HepG2 (cell line): Measurements from ENCODE around the gene NUDT22. TPM values are rescaled to one million over a fixed set of nuclear protein-coding genes. Genes with fewer than 3 reads are reported as not detected.

Experiments
- AHR ChIP-seq: IDR thresholded peaks from 2 replicates; pipeline ENCODE4 v1.6.1; 2018; ENCODE audit warnings: missing genetic modification reagents, missing compliant biosample characterization
- BRCA1 ChIP-seq: sonication (generic); formaldehyde crosslinking; IDR thresholded peaks from 2 replicates; pipeline ENCODE4 v1.4.0; 2020; ENCODE audit warnings: missing genetic modification reagents
- FOXA1 ChIP-seq, 2 experiments: fragments of 450-650 bp in 1 of 2; sonication (generic) in 1 of 2; formaldehyde crosslinking in 1 of 2; IDR thresholded peaks; 2 replicates each; pipeline versions ENCODE4 v1.4.0 to v1.6.1; 2016 to 2020; ENCODE audit warnings: missing genetic modification reagents in 1 of 2
- GABPA ChIP-seq, 2 experiments: IDR thresholded peaks; 2 replicates each; pipeline ENCODE4 v1.6.1; 2011 to 2016; ENCODE audit warnings: low read depth in 2 of 2, low read length in 1 of 2, missing biosample characterization in 1 of 2, missing genetic modification characterization in 1 of 2
- KLF12 ChIP-seq: sonication (generic); formaldehyde crosslinking; IDR thresholded peaks from 2 replicates; pipeline ENCODE4 v1.4.0; 2020; ENCODE audit warnings: missing genetic modification reagents, borderline replicate concordance
- KMT2B ChIP-seq: IDR thresholded peaks from 2 replicates; pipeline ENCODE4 v1.6.1; 2016; ENCODE audit warnings: missing genetic modification reagents, missing compliant biosample characterization
- NR2F1 ChIP-seq, 2 experiments: fragments of 450-650 bp in 1 of 2; formaldehyde crosslinking in 1 of 2; IDR thresholded peaks; 2 replicates each; pipeline versions ENCODE4 v1.5.0 to v1.6.1; 2016 to 2020; ENCODE audit warnings: mild to moderate bottlenecking in 1 of 2, missing compliant biosample characterization in 1 of 2, missing genetic modification reagents in 1 of 2, moderate library complexity in 1 of 2
- ONECUT2 ChIP-seq: sonication (generic); formaldehyde crosslinking; IDR thresholded peaks from 2 replicates; pipeline ENCODE4 v1.4.0; 2020; ENCODE audit warnings: missing genetic modification reagents
- SMAD1 ChIP-seq: sonication (generic); formaldehyde crosslinking; IDR thresholded peaks from 2 replicates; pipeline ENCODE4 v1.4.0; 2020; ENCODE audit warnings: missing genetic modification reagents, low read depth, mild to moderate bottlenecking, borderline replicate concordance
- TGIF2 ChIP-seq: IDR thresholded peaks from 2 replicates; pipeline ENCODE4 v1.6.1; 2016; ENCODE audit warnings: control low read depth, missing compliant biosample characterization
- TP53 ChIP-seq: sonication (generic); formaldehyde crosslinking; conservative IDR thresholded peaks from 2 replicates; pipeline ENCODE4 v1.4.0; 2020; ENCODE audit warnings: missing genetic modification reagents
- ZBTB20 ChIP-seq: sonication (generic); formaldehyde crosslinking; IDR thresholded peaks from 2 replicates; pipeline ENCODE4 v1.8.1; 2023; ENCODE audit warnings: missing genetic modification reagents, low read depth, mild to moderate bottlenecking, borderline replicate concordance
- ZFP82 ChIP-seq: sonication (generic); formaldehyde crosslinking; IDR thresholded peaks from 2 replicates; pipeline ENCODE4 v1.5.1; 2020; ENCODE audit warnings: mild to moderate bottlenecking, missing genetic modification reagents, borderline replicate concordance
- ZNF230 ChIP-seq: sonication (generic); formaldehyde crosslinking; IDR thresholded peaks from 2 replicates; pipeline ENCODE4 v1.4.0; 2020; ENCODE audit warnings: mild to moderate bottlenecking, missing genetic modification reagents
- ZNF335 ChIP-seq: sonication (generic); formaldehyde crosslinking; IDR thresholded peaks from 2 replicates; pipeline ENCODE4 v1.4.0; 2020; ENCODE audit warnings: missing genetic modification reagents
- ZNF432 ChIP-seq: sonication (generic); formaldehyde crosslinking; IDR thresholded peaks from 2 replicates; pipeline ENCODE4 v1.5.0; 2020; ENCODE audit warnings: missing genetic modification reagents, mild to moderate bottlenecking, borderline replicate concordance
- ZNF550 ChIP-seq: sonication (generic); formaldehyde crosslinking; IDR thresholded peaks from 2 replicates; pipeline ENCODE4 v1.4.0; 2020; ENCODE audit warnings: mild to moderate bottlenecking, missing genetic modification reagents, borderline replicate concordance
- ZNF607 ChIP-seq: sonication (generic); formaldehyde crosslinking; IDR thresholded peaks from 2 replicates; pipeline ENCODE4 v1.5.1; 2020; ENCODE audit warnings: missing genetic modification reagents, mild to moderate bottlenecking, borderline replicate concordance
- ZNF792 ChIP-seq: IDR thresholded peaks from 2 replicates; pipeline ENCODE4 v1.6.1; 2016
- polyA plus RNA-seq, 8 experiments: library from polyadenylated mRNA; depleted of rRNA in 3 of 8; stranded (reverse) in 7 of 8; unstranded in 1 of 8; fragments of >200 nt; fragmentation: Illumina TruSeq in 4 of 8; extraction: Trizol in 4 of 8; gene quantifications; 2 replicates each; pipeline versions ENCODE4 v1.2.1 to v1.2.3, GENCODE V29; 2011 to 2016; ENCODE audit warnings: low read depth in 4 of 8, missing spikeins in 1 of 8, mixed read lengths in 1 of 8; ENCODE audit not compliant: insufficient read depth in 1 of 8
- total RNA-seq, 5 experiments: library from RNA; depleted of rRNA; stranded (reverse); fragments of >200 nt; fragmentation: Illumina TruSeq; extraction: Trizol; gene quantifications; 2 replicates each; pipeline ENCODE4 v1.2.3, GENCODE V29; 2016; ENCODE audit warnings: low read depth in 1 of 5
- TF ChIP-seq, protein P1 (sequence below): sonication (generic); formaldehyde crosslinking; IDR thresholded peaks from 2 replicates; pipeline ENCODE4 v1.4.0; 2020; ENCODE audit warnings: missing genetic modification reagents, borderline replicate concordance
- TF ChIP-seq, protein P2 (sequence below): sonication (generic); formaldehyde crosslinking; IDR thresholded peaks from 2 replicates; pipeline ENCODE4 v1.4.0; 2020; ENCODE audit warnings: mild to moderate bottlenecking, missing genetic modification reagents
- TF ChIP-seq, protein P3 (sequence below), 2 experiments: IDR thresholded peaks; 2 replicates each; pipeline ENCODE4 v1.6.1; 2011 to 2012; ENCODE audit warnings: low read length in 2 of 2, borderline replicate concordance in 1 of 2, low read depth in 1 of 2, mild to moderate bottlenecking in 1 of 2, moderate library complexity in 1 of 2

The NUDT22 gene
- total and polyA plus RNA-seq, 2 of the 13 experiments (the other 11 are each of a cell fraction or from before 2014, with no cell fraction given) = 33.5 to 39.8 TPM

DNA sequence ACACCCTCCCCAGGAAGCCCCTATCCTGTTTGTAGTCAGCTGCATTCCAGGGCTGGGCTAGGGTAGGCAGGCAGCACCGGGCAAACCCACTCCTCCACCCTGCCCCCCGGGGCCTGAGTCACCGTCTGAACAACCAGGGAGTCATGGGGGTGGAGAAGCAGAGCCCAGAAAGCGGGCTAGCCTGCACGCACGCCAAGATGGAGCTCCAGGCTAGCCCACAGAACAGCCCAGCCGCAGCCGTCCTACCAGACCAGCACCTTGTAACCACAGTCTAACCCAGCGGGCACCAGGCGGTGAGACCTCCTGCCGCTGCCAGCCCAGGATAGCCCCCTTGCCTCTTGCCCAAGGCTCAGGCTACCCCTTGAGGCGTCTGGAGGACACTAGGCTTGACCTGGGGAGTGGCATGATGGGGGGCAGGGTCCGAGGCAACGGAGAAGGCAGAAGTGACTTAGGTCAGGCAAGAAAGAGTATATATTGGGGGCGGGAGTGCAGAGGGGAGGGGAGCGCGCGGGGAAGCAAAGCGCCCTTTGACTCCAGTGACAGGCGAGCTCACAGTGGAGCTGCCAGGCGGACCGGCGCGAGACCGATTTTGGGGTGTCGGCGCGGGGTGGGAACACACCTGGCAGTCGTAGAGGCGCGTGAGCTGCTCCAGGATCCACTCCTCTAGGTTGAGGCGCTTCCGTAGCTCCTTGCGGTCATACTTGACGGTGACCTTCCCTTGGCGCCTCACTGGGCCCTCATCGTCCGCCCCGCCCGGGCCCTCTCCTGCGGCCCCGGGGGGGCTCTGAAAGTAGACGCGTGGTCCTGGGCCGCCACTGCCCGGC, 19.9 kb downstream of the NUDT22 start (continued):
- no peak for TF ChIP-seq SMAD1
- no peak for TF ChIP-seq ZFP82
- TF ChIP-seq, protein P1, sequence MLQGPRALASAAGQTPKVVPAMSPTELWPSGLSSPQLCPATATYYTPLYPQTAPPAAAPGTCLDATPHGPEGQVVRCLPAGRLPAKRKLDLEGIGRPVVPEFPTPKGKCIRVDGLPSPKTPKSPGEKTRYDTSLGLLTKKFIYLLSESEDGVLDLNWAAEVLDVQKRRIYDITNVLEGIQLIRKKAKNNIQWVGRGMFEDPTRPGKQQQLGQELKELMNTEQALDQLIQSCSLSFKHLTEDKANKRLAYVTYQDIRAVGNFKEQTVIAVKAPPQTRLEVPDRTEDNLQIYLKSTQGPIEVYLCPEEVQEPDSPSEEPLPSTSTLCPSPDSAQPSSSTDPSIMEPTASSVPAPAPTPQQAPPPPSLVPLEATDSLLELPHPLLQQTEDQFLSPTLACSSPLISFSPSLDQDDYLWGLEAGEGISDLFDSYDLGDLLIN = no peak
- no peak for TF ChIP-seq ONECUT2 (CRISPR knock-in tag)
- TF ChIP-seq ZNF607 (CRISPR knock-in tag) = no peak
- TF ChIP-seq TGIF2 (CRISPR knock-in tag) = no peak
- TF ChIP-seq GABPA (IDR thresholded peaks at IDR 0.05; ENCODE audit: low read depth, low read length) = no peak
- no peak for TF ChIP-seq GABPA (CRISPR knock-in tag; IDR thresholded peaks at IDR 0.05; ENCODE audit: low read depth)
- no peak for TF ChIP-seq NR2F1 (CRISPR knock-in tag; IDR thresholded peaks at IDR 0.05)
- no peak; the same call in 1 of the 2 replicates for TF ChIP-seq BRCA1 (CRISPR knock-in tag)
- TF ChIP-seq ZNF550 (CRISPR knock-in tag) = no peak
- no peak for TF ChIP-seq ZNF792
- 0 out of 2 replicates have a peak, but pooled peaks have one; percentile 36 for TF ChIP-seq ZBTB20 (CRISPR knock-in tag)
- no peak for TF ChIP-seq ZNF432 (CRISPR knock-in tag)
- peak; percentile 13; the same call in 1 of the 2 replicates for TF ChIP-seq ZNF230
- TF ChIP-seq KLF12 (CRISPR knock-in tag) = no peak
- no peak for TF ChIP-seq KMT2B (CRISPR knock-in tag)
- 0 out of 2 replicates have a peak, but pooled peaks have one; percentile 18 for TF ChIP-seq AHR (CRISPR knock-in tag)
- TF ChIP-seq FOXA1 (IDR thresholded peaks at IDR 0.05) = no peak
- no peak for TF ChIP-seq FOXA1 (CRISPR knock-in tag; IDR thresholded peaks at IDR 0.05)
- TF ChIP-seq TP53 (CRISPR knock-in tag) = no peak
- no peak for TF ChIP-seq ZNF335 (CRISPR knock-in tag)
- TF ChIP-seq, protein P2, sequence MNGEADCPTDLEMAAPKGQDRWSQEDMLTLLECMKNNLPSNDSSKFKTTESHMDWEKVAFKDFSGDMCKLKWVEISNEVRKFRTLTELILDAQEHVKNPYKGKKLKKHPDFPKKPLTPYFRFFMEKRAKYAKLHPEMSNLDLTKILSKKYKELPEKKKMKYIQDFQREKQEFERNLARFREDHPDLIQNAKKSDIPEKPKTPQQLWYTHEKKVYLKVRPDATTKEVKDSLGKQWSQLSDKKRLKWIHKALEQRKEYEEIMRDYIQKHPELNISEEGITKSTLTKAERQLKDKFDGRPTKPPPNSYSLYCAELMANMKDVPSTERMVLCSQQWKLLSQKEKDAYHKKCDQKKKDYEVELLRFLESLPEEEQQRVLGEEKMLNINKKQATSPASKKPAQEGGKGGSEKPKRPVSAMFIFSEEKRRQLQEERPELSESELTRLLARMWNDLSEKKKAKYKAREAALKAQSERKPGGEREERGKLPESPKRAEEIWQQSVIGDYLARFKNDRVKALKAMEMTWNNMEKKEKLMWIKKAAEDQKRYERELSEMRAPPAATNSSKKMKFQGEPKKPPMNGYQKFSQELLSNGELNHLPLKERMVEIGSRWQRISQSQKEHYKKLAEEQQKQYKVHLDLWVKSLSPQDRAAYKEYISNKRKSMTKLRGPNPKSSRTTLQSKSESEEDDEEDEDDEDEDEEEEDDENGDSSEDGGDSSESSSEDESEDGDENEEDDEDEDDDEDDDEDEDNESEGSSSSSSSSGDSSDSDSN (CRISPR knock-in tag) = no peak; the same call in none of the 2 replicates
- TF ChIP-seq, protein P3, sequence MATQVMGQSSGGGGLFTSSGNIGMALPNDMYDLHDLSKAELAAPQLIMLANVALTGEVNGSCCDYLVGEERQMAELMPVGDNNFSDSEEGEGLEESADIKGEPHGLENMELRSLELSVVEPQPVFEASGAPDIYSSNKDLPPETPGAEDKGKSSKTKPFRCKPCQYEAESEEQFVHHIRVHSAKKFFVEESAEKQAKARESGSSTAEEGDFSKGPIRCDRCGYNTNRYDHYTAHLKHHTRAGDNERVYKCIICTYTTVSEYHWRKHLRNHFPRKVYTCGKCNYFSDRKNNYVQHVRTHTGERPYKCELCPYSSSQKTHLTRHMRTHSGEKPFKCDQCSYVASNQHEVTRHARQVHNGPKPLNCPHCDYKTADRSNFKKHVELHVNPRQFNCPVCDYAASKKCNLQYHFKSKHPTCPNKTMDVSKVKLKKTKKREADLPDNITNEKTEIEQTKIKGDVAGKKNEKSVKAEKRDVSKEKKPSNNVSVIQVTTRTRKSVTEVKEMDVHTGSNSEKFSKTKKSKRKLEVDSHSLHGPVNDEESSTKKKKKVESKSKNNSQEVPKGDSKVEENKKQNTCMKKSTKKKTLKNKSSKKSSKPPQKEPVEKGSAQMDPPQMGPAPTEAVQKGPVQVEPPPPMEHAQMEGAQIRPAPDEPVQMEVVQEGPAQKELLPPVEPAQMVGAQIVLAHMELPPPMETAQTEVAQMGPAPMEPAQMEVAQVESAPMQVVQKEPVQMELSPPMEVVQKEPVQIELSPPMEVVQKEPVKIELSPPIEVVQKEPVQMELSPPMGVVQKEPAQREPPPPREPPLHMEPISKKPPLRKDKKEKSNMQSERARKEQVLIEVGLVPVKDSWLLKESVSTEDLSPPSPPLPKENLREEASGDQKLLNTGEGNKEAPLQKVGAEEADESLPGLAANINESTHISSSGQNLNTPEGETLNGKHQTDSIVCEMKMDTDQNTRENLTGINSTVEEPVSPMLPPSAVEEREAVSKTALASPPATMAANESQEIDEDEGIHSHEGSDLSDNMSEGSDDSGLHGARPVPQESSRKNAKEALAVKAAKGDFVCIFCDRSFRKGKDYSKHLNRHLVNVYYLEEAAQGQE (IDR thresholded peaks at IDR 0.05; ENCODE audit: borderline replicate concordance in 1 of 2, low read depth in 1 of 2, low read length in 2 of 2) = no peak
